Neutrophil (primary cell): ENCODE results near the gene RBM12.
"Not testable (repeated sequence)": the region's sequence is repeated elsewhere in the genome, so short reads cannot be mapped to it uniquely, and the experiment has no call there.

Experiments used
- H3K27ac ChIP-seq: fragments of 200-600 bp; sonication (generic); 2 replicates; pipeline ENCODE4 v1.5.1; 2016; ENCODE audit warnings: mild to moderate bottlenecking, moderate library complexity
- H3K27me3 ChIP-seq: fragments of 200-600 bp; sonication (generic); 2 replicates; pipeline ENCODE4 v1.6.0; 2016; ENCODE audit warnings: mild to moderate bottlenecking
- H3K36me3 ChIP-seq: fragments of 200-600 bp; sonication (generic); 2 replicates; pipeline ENCODE4 v1.5.1; 2017
- H3K4me1 ChIP-seq, 2 experiments: fragments of 200-600 bp in 1 of 2; sonication (generic) in 1 of 2; 1 replicate in 1 of 2; 2 replicates in 1 of 2; pipeline versions ENCODE4 v1.5.1 to v1.6.1; 2013 to 2016; ENCODE audit warnings: low read depth in 1 of 2, low read length in 1 of 2, mild to moderate bottlenecking in 1 of 2, moderate library complexity in 1 of 2; ENCODE audit not compliant: control insufficient read depth in 1 of 2, insufficient read depth in 1 of 2
- H3K4me3 ChIP-seq, 2 experiments: fragments of 200-600 bp in 1 of 2; sonication (generic) in 1 of 2; 1 replicate in 1 of 2; 2 replicates in 1 of 2; pipeline ENCODE4 v1.5.1; 2013 to 2016; ENCODE audit warnings: low read depth in 1 of 2, low read length in 1 of 2, mild to moderate bottlenecking in 1 of 2, moderate library complexity in 1 of 2
- H3K9me3 ChIP-seq: fragments of 200-600 bp; sonication (generic); 2 replicates; pipeline ENCODE4 v1.5.1; 2016
- TF ChIP-seq, protein P1 (sequence below): fragments of 200-600 bp; sonication (generic); IDR thresholded peaks from 2 replicates; pipeline ENCODE4 v1.5.1; 2016; ENCODE audit warnings: antibody characterized with exemption

RBM12 gene

DNA sequence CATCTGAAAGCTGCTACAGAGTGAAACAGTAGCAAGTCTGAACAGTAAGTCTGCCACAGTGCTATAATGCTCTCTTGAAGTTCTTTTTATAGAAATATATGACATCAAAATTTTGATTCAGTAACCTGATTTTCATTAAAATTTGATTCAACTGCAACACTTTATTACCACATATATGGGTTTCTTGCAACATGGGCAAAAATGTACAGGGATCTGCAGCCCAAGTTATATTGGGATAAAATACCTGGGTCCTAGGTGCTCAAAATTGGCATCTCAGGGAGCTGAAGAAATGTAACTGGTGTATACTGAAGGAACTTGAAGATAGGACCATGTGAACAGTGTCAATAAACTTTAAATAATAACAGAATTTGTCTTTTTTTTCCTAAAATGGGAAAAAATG lies 45.3 kb upstream of the RBM12 start:
- peaks cover 98% of the 10 kb centered on the region for H3K36me3 ChIP-seq
- no peak overlapping the region for H3K27ac ChIP-seq
- TF ChIP-seq, protein P1, sequence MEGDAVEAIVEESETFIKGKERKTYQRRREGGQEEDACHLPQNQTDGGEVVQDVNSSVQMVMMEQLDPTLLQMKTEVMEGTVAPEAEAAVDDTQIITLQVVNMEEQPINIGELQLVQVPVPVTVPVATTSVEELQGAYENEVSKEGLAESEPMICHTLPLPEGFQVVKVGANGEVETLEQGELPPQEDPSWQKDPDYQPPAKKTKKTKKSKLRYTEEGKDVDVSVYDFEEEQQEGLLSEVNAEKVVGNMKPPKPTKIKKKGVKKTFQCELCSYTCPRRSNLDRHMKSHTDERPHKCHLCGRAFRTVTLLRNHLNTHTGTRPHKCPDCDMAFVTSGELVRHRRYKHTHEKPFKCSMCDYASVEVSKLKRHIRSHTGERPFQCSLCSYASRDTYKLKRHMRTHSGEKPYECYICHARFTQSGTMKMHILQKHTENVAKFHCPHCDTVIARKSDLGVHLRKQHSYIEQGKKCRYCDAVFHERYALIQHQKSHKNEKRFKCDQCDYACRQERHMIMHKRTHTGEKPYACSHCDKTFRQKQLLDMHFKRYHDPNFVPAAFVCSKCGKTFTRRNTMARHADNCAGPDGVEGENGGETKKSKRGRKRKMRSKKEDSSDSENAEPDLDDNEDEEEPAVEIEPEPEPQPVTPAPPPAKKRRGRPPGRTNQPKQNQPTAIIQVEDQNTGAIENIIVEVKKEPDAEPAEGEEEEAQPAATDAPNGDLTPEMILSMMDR, result no peak
- H3K4me3 ChIP-seq, result no peak overlapping the region
- no peaks in the 10 kb centered on the region for H3K9me3 ChIP-seq
- no peaks in the 10 kb centered on the region for H3K4me1 ChIP-seq
- no peaks in the 10 kb centered on the region for H3K27me3 ChIP-seq

DNA sequence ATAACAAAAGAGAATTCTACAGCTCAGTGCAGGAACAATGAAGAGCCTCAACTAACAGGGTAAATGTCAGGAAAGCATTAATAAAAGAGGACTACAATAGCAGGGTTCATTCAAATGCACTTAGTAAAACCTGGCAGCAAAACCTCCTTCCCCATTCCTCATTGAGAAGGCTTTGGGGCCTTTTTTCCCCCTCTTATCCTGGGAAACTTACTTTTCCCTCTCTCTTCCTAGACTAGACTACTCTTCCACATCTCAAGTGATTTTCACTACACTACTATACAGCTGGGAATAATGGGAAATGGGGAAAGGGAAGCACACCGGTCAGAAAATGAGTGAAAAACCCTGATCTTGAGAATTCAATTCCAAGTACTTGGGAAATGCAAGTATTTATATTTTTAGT lies 44.6 kb upstream of the RBM12 start:
- H3K4me3 ChIP-seq, result no peak overlapping the region
- H3K27me3 ChIP-seq, result no peaks in the 10 kb centered on the region
- TF ChIP-seq, protein P1, result no peak
- no peaks in the 10 kb centered on the region for H3K4me1 ChIP-seq
- peaks cover 98% of the 10 kb centered on the region for H3K36me3 ChIP-seq
- no peak overlapping the region for H3K27ac ChIP-seq
- no peaks in the 10 kb centered on the region for H3K9me3 ChIP-seq

DNA sequence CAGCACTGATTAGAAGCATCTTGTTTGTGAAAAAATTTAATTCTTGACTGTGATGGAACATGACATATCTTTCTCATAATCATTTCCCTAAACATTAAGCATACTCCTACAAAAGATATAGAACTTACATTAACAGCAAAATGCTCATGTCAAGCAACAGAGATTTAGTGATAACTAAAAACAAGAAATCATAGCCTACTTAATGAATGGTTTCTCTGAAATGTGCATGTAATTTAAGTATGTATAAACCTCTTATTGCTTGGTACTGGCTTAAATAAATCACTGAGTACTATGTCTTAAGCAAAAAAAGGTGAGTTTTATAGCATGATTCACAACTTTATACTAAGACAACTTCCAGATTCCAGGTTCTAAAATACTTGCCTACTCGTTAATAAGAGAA lies 43.8 kb upstream of the RBM12 start:
- TF ChIP-seq, protein P1, result no peak
- H3K36me3 ChIP-seq, result peaks cover 98% of the 10 kb centered on the region

DNA sequence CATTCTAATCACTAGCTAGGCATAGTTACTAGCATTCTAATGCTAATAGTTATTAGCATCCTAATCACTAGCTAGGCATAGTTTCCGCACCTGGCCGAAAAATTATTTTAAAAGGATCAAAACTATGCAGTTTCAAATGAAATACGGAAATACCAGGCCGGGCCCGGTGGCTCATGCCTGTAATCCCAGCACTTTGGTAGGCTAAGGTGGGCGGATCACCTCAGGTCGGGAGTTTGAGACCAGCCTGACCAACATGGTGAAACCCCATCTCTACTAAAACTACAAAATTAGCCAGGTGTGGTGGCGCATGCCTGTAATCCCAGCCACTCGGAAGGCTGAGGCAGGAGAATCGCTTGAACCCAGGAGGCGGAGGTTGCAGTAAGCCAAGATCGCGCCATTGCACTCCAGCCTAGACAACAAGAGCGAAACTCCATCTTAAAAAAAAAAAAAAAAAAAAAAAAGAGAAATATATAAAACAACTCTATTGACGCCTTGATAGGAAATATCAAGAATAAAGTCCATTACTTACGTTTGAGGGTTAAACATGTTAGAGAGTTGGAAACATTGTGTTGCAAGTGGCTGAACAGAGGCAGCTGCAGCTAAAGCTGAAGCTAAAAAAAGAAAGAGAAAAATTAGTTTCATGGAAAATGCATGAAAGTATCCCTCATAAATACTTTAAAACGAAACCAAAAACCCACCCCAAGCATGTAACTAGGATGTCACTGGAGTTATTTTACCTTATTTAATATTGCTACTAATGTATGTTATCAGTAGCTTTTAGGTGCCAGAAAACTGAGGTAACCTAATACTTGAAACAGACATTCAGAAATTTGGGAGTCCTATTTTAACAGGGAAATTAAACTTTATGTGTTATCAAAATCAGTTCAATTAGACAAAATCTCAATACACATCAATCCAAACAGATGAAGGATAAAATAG lies 42.2 kb upstream of the RBM12 start:
- H3K4me1 ChIP-seq, result not testable (repeated sequence)

More for the DNA sequence above, 43.8 kb upstream of the RBM12 start:
- no peaks in the 10 kb centered on the region for H3K4me1 ChIP-seq
- H3K27ac ChIP-seq, result no peak overlapping the region
- H3K4me3 ChIP-seq, result no peak overlapping the region
- H3K27me3 ChIP-seq, result no peaks in the 10 kb centered on the region
- H3K9me3 ChIP-seq, result no peaks in the 10 kb centered on the region

DNA sequence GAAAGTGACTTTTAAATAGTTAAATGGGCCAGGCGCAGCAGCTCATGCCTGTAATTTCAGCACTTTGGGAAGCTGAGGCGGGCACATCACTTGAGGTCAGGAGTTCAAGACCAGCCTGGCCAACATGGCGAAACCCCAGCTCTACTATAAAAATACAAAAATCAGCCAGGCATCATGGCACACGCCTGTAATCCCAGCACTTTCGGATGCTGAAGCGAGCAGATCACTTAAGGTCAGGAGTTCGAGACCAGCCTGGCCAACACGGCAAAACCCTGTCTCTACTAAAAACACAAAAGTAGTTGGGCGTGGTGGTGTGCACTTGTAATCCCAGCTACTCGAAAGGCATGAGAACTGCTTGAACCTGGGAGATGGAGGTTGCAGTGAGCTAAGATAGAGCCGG lies 41.2 kb upstream of the RBM12 start:
- not testable (repeated sequence) for H3K27ac ChIP-seq, H3K4me1 ChIP-seq, H3K4me3 ChIP-seq, H3K9me3 ChIP-seq, H3K27me3 ChIP-seq
- H3K36me3 ChIP-seq, result peaks cover 98% of the 10 kb centered on the region

More for the DNA sequence above, 42.2 kb upstream of the RBM12 start:
- H3K27ac ChIP-seq, H3K9me3 ChIP-seq, H3K27me3 ChIP-seq, H3K4me3 ChIP-seq: not testable (repeated sequence)
- H3K36me3 ChIP-seq, result peaks cover 98% of the 10 kb centered on the region

DNA sequence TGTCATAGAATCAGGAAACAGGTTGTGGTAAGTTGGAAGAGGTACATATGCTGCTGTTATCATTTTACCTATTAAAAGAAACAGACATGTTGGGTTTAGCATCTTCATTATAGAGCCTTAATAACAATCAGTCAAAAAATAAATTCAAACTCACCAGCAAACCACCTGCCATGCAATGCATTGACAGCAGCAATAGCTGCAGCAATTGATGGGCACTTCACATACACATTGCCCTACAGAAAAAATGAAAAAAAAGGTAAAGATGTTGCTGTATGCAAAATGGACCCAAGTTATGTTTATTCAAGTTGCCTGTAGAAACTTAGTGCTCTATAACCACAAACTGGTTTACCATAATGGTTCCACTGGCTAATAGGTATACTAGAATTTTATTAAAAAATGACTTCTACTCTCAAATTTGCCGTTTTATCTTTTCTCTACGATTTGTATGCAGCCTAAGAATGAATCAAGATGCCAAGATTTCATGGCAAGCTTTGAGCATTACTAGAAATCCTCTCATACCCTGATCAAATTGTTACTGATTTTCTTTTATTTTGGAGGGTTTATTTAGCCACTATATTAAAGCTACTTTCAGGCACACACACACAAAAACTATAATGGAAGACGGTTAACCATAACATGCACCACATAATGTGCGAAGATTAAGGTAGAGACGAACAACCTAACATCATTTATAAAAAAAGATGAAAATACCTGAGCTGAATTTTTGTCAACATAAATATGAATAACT lies 40.0 kb upstream of the RBM12 start:
- Histone ChIP-seq H3K27me3 (no peaks in the 10 kb centered on the region), H3K4me1 (peaks cover 6 to 7% of the 10 kb centered on the region in 2 experiments), H3K4me3 (no peak overlapping the region), H3K36me3 (peaks cover 91% of the 10 kb centered on the region), H3K27ac (no peak overlapping the region), H3K9me3 (no peaks in the 10 kb centered on the region)
- TF ChIP-seq, protein P1, result no peak
